ENCODE data around the gene SSTR5.

GRCh38 chr16:1053121-1053521 is 19.4 kb upstream of the SSTR5 start:
- TF ChIP-seq CTCF (IDR thresholded peaks at IDR 0.05): no peak
- no peak for TF ChIP-seq POLR2A (IDR thresholded peaks at IDR 0.05)

Measured in heart left ventricle (tissue), 13 donors.